Thyroid gland (tissue), 4 donors: ENCODE data around the gene APOC1.

Experiments
- CTCF ChIP-seq, 6 experiments: fragments of 200-600 bp in 3 of 6; fragments of 450-650 bp in 3 of 6; sonication (generic) in 3 of 6; IDR thresholded peaks; one replicate each; pipeline ENCODE4 v1.5.1; 2016 to 2019; ENCODE audit warnings: antibody characterized with exemption in 6 of 6, mild to moderate bottlenecking in 2 of 6, inconsistent platforms in 1 of 6, moderate library complexity in 1 of 6
- POLR2A ChIP-seq, 2 donors: fragments of 450-650 bp; IDR thresholded peaks; one replicate each; pipeline ENCODE4 v1.6.1; 2017; ENCODE audit warnings: antibody characterized with exemption in 2 of 2, mild to moderate bottlenecking in 2 of 2, moderate library complexity in 1 of 2

GRCh38 chr19:44954278-44954648, 39.9 kb downstream of the APOC1 start:
- TF ChIP-seq POLR2A (IDR thresholded peaks at IDR 0.05), result no peak
- TF ChIP-seq CTCF (IDR thresholded peaks at IDR 0.05), result no peak
